ENCODE data around the gene ZNF536.

ZNF536 gene

DNA sequence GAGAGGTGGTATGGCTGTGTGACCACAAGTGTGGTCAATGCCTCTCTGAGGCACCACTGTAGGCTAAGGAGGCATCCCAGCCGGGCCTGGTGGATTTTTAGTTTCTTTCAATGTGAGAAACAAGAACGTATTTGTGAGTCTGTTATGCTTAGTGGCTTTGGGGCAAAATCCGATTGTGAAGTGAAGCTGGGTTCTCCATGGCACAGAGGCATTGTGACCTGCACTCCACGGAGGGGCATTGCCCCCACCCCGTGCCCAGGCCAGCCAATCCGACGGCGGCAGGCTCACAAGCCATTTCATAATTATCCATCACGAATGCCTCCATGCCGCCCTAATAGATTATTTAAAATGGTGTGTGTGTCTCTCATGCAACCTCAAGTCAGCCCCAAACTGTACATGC lies 151.6 kb downstream of the ZNF536 start:
- H3K79me1 ChIP-seq (replicated peaks; ENCODE audit: low read length, poor library complexity, severe bottlenecking) = no peaks in the 10 kb centered on the region
- peaks cover 0 to 4% of the 10 kb centered on the region in 2 experiments for H3K27me3 ChIP-seq (ENCODE audit: control insufficient read depth in 1 of 2, insufficient read depth in 1 of 2, low read length in 2 of 2)
- no peak overlapping the region for H2BK5ac ChIP-seq (ENCODE audit: low read depth, low read length, poor library complexity, severe bottlenecking)
- H3K9me3 ChIP-seq (ENCODE audit: control insufficient read depth, low read length) = no peaks in the 10 kb centered on the region
- no peak overlapping the region for H4K91ac ChIP-seq (ENCODE audit: low read length)
- no peaks in the 10 kb centered on the region for H3K4me1 ChIP-seq (ENCODE audit: control insufficient read depth, insufficient read depth, low read depth, low read length)
- no peak overlapping the region for H2BK120ac ChIP-seq (ENCODE audit: low read depth, low read length)
- no peak for DNase-seq
- no peak overlapping the region for H3K9ac ChIP-seq (ENCODE audit: low read length)
- H3K4me2 ChIP-seq (ENCODE audit: low read length, poor library complexity, severe bottlenecking) = no peak overlapping the region
- no peak overlapping the region for H3K4ac ChIP-seq (ENCODE audit: low read depth in 1 of 2, low read length in 2 of 2)
- no peak overlapping the region for H4K8ac ChIP-seq (ENCODE audit: low read length)
- H3K14ac ChIP-seq (ENCODE audit: low read length in 2 of 2) = no peak overlapping the region
- H3K27ac ChIP-seq (ENCODE audit: low read length, poor library complexity, severe bottlenecking) = no peak overlapping the region
- no peak overlapping the region for H3K4me3 ChIP-seq (ENCODE audit: insufficient read depth in 1 of 2, low read depth in 1 of 2, low read length in 2 of 2)
- H2BK15ac ChIP-seq (ENCODE audit: low read depth, poor library complexity, severe bottlenecking) = no peak overlapping the region
- H2AFZ ChIP-seq (ENCODE audit: low read depth, low read length) = no peak overlapping the region
- no peak overlapping the region for H3K23ac ChIP-seq (ENCODE audit: low read length in 2 of 2)
- 85% methylated on average over 8 of the region's 10 CpGs for WGBS
- no peak overlapping the region for H2BK12ac ChIP-seq (ENCODE audit: low read length in 2 of 2)
- H3K36me3 ChIP-seq (ENCODE audit: control insufficient read depth in 1 of 2, insufficient read depth in 2 of 2, low read depth in 1 of 2, low read length in 2 of 2) = no peaks in the 10 kb centered on the region
- H3K18ac ChIP-seq (ENCODE audit: low read depth in 1 of 2, low read length in 2 of 2) = no peak overlapping the region
- H2AK5ac ChIP-seq (ENCODE audit: low read length, severe bottlenecking) = no peak overlapping the region

- no peak overlapping the region for H4K8ac ChIP-seq (ENCODE audit: low read length)
- no peak overlapping the region for H3K4ac ChIP-seq (ENCODE audit: low read depth in 1 of 2, low read length in 2 of 2)
- no peak overlapping the region for H2BK120ac ChIP-seq (ENCODE audit: low read depth, low read length)
- no peak overlapping the region for H3K14ac ChIP-seq (ENCODE audit: low read length in 2 of 2)
- no peak overlapping the region for H3K9ac ChIP-seq (ENCODE audit: low read length)
- H3K18ac ChIP-seq (ENCODE audit: low read depth in 1 of 2, low read length in 2 of 2) = no peak overlapping the region
- H3K27ac ChIP-seq (ENCODE audit: low read length, poor library complexity, severe bottlenecking) = no peak overlapping the region
- H2BK5ac ChIP-seq (ENCODE audit: low read depth, low read length, poor library complexity, severe bottlenecking) = no peak overlapping the region
- H3K9me3 ChIP-seq (ENCODE audit: control insufficient read depth, low read length) = no peaks in the 10 kb centered on the region
- no peak overlapping the region for H3K4me2 ChIP-seq (ENCODE audit: low read length, poor library complexity, severe bottlenecking)
- no peak overlapping the region for H2BK12ac ChIP-seq (ENCODE audit: low read length in 2 of 2)
- no peaks in the 10 kb centered on the region for H3K4me1 ChIP-seq (ENCODE audit: control insufficient read depth, insufficient read depth, low read depth, low read length)
- H3K23ac ChIP-seq (ENCODE audit: low read length in 2 of 2) = no peak overlapping the region
- DNase-seq = no peak
- no peak overlapping the region for H4K91ac ChIP-seq (ENCODE audit: low read length)
- 73% methylated on average over 7 of the region's 7 CpGs for WGBS
- no peak overlapping the region for H2AFZ ChIP-seq (ENCODE audit: low read depth, low read length)
- H3K27me3 ChIP-seq (ENCODE audit: control insufficient read depth in 1 of 2, insufficient read depth in 1 of 2, low read length in 2 of 2) = peaks cover 0 to 4% of the 10 kb centered on the region in 2 experiments
- no peaks in the 10 kb centered on the region for H3K79me1 ChIP-seq (replicated peaks; ENCODE audit: low read length, poor library complexity, severe bottlenecking)
- H2AK5ac ChIP-seq (ENCODE audit: low read length, severe bottlenecking) = no peak overlapping the region
- H2BK15ac ChIP-seq (ENCODE audit: low read depth, poor library complexity, severe bottlenecking) = no peak overlapping the region
- H3K36me3 ChIP-seq (ENCODE audit: control insufficient read depth in 1 of 2, insufficient read depth in 2 of 2, low read depth in 1 of 2, low read length in 2 of 2) = no peaks in the 10 kb centered on the region
- no peak overlapping the region for H3K4me3 ChIP-seq (ENCODE audit: insufficient read depth in 1 of 2, low read depth in 1 of 2, low read length in 2 of 2)
These were observed 153.2 kb downstream of the ZNF536 start for GRCh38 chr19:30525383-30525782.

GRCh38 chr19:30528919-30529318 lies 156.7 kb downstream of the ZNF536 start:
- H3K9ac ChIP-seq (ENCODE audit: low read length) = no peak overlapping the region
- H3K9me3 ChIP-seq (ENCODE audit: control insufficient read depth, low read length) = no peaks in the 10 kb centered on the region
- H4K8ac ChIP-seq (ENCODE audit: low read length) = no peak overlapping the region
- 97% methylated on average over 4 of the region's 8 CpGs for WGBS
- H3K4me1 ChIP-seq (ENCODE audit: control insufficient read depth, insufficient read depth, low read depth, low read length) = no peaks in the 10 kb centered on the region
- H3K4me2 ChIP-seq (ENCODE audit: low read length, poor library complexity, severe bottlenecking) = no peak overlapping the region
- H3K27ac ChIP-seq (ENCODE audit: low read length, poor library complexity, severe bottlenecking) = no peak overlapping the region
- no peak overlapping the region for H2BK15ac ChIP-seq (ENCODE audit: low read depth, poor library complexity, severe bottlenecking)
- no peak overlapping the region for H2AFZ ChIP-seq (ENCODE audit: low read depth, low read length)
- H3K4me3 ChIP-seq (ENCODE audit: insufficient read depth in 1 of 2, low read depth in 1 of 2, low read length in 2 of 2) = no peak overlapping the region
- H3K18ac ChIP-seq (ENCODE audit: low read depth in 1 of 2, low read length in 2 of 2) = no peak overlapping the region
- H4K91ac ChIP-seq (ENCODE audit: low read length) = no peak overlapping the region
- H3K14ac ChIP-seq (ENCODE audit: low read length in 2 of 2) = no peak overlapping the region
- H3K27me3 ChIP-seq (ENCODE audit: control insufficient read depth in 1 of 2, insufficient read depth in 1 of 2, low read length in 2 of 2) = no peaks in the 10 kb centered on the region
- no peak overlapping the region for H2BK5ac ChIP-seq (ENCODE audit: low read depth, low read length, poor library complexity, severe bottlenecking)
- H2BK120ac ChIP-seq (ENCODE audit: low read depth, low read length) = no peak overlapping the region
- H3K79me1 ChIP-seq (replicated peaks; ENCODE audit: low read length, poor library complexity, severe bottlenecking) = no peaks in the 10 kb centered on the region
- H3K36me3 ChIP-seq (ENCODE audit: control insufficient read depth in 1 of 2, insufficient read depth in 2 of 2, low read depth in 1 of 2, low read length in 2 of 2) = no peaks in the 10 kb centered on the region
- H2BK12ac ChIP-seq (ENCODE audit: low read length in 2 of 2) = no peak overlapping the region
- no peak overlapping the region for H2AK5ac ChIP-seq (ENCODE audit: low read length, severe bottlenecking)
- H3K23ac ChIP-seq (ENCODE audit: low read length in 2 of 2) = no peak overlapping the region
- DNase-seq = no peak
- H3K4ac ChIP-seq (ENCODE audit: low read depth in 1 of 2, low read length in 2 of 2) = no peak overlapping the region

- WGBS = 50% methylated on average over 1 of the region's 3 CpGs
- Histone ChIP-seq H3K14ac (ENCODE audit: low read length in 2 of 2) (no peak overlapping the region), H4K91ac (ENCODE audit: low read length) (no peak overlapping the region), H3K9me3 (ENCODE audit: control insufficient read depth, low read length) (no peaks in the 10 kb centered on the region), H3K36me3 (ENCODE audit: control insufficient read depth in 1 of 2, insufficient read depth in 2 of 2, low read depth in 1 of 2, low read length in 2 of 2) (no peaks in the 10 kb centered on the region), H3K23ac (ENCODE audit: low read length in 2 of 2) (no peak overlapping the region), H3K27ac (ENCODE audit: low read length, poor library complexity, severe bottlenecking) (no peak overlapping the region), H2BK15ac (ENCODE audit: low read depth, poor library complexity, severe bottlenecking) (no peak overlapping the region), H4K8ac (ENCODE audit: low read length) (no peak overlapping the region), H3K18ac (ENCODE audit: low read depth in 1 of 2, low read length in 2 of 2) (no peak overlapping the region), H3K79me1 (replicated peaks; ENCODE audit: low read length, poor library complexity, severe bottlenecking) (no peaks in the 10 kb centered on the region), H3K27me3 (ENCODE audit: control insufficient read depth in 1 of 2, insufficient read depth in 1 of 2, low read length in 2 of 2) (no peaks in the 10 kb centered on the region), H2AFZ (ENCODE audit: low read depth, low read length) (no peak overlapping the region), H3K4ac (ENCODE audit: low read depth in 1 of 2, low read length in 2 of 2) (no peak overlapping the region), H3K9ac (ENCODE audit: low read length) (no peak overlapping the region), H2BK120ac (ENCODE audit: low read depth, low read length) (no peak overlapping the region), H2AK5ac (ENCODE audit: low read length, severe bottlenecking) (no peak overlapping the region), H3K4me1 (ENCODE audit: control insufficient read depth, insufficient read depth, low read depth, low read length) (no peaks in the 10 kb centered on the region), H2BK5ac (ENCODE audit: low read depth, low read length, poor library complexity, severe bottlenecking) (no peak overlapping the region), H3K4me2 (ENCODE audit: low read length, poor library complexity, severe bottlenecking) (no peak overlapping the region), H3K4me3 (ENCODE audit: insufficient read depth in 1 of 2, low read depth in 1 of 2, low read length in 2 of 2) (no peak overlapping the region), H2BK12ac (ENCODE audit: low read length in 2 of 2) (no peak overlapping the region)
- DNase-seq = no peak
These were observed 157.7 kb downstream of the ZNF536 start for GRCh38 chr19:30529876-30530275.

All from mesenchymal stem cell (in vitro differentiated cells and primary cell).